IMR-90 (cell line): ENCODE measurements around the gene MYO9B. TPM values are rescaled to one million over a fixed set of nuclear protein-coding genes. Genes with fewer than 3 reads are reported as not detected.

Experiments used
- ATAC-seq: fragments of 200-7000 bp; cut with Tn5 transposase; 2 replicates; pipeline ENCODE4 v1.9.1; 2020; ENCODE audit warnings: low read depth, mild to moderate bottlenecking, moderate library complexity
- BruUV-seq: library from RNA; stranded (reverse); fragments of 400-500 nt; replicated peaks from 2 replicates; lab custom pipeline; 2021; lab: Mats Ljungman, UMichigan
- CTCF ChIA-PET: fragments of 300-600 bp; formaldehyde crosslinking; extraction: SDS; loops from one replicate; lab custom pipeline; 2021; ENCODE audit warnings: antibody characterized with exemption; lab: Yijun Ruan, JAX
- POLR2A ChIA-PET: fragments of 300-600 bp; sonication (Branson Sonifier 250); formaldehyde crosslinking; loops from one replicate; lab custom pipeline; 2022; ENCODE audit warnings: antibody characterized with exemption; ENCODE audit not compliant: unreplicated experiment; lab: Charles Lee
- DNase-seq: peaks from one replicate; pipeline ENCODE4 v3.0.0; 2013
- H2AFZ ChIP-seq: replicated peaks from 2 replicates; pipeline ENCODE3; 2013; ENCODE audit warnings: low read length, mild to moderate bottlenecking; ENCODE audit not compliant: poor library complexity
- H2AK5ac ChIP-seq: 2 replicates; pipeline ENCODE4 v1.6.1; 2013; ENCODE audit warnings: low read depth, low read length, inconsistent platforms
- H2AK9ac ChIP-seq: replicated peaks from 2 replicates; pipeline ENCODE3; 2013; ENCODE audit warnings: mild to moderate bottlenecking, low read depth, low read length, moderate library complexity; ENCODE audit not compliant: poor library complexity
- H2BK120ac ChIP-seq: 2 replicates; pipeline ENCODE4 v1.6.1; 2013; ENCODE audit warnings: low read depth, low read length, inconsistent platforms
- H2BK15ac ChIP-seq: 3 replicates; pipeline ENCODE4 v1.6.1; 2013; ENCODE audit warnings: low read depth, low read length, inconsistent platforms
- H2BK20ac ChIP-seq: 2 replicates; pipeline ENCODE4 v1.6.1; 2013; ENCODE audit warnings: low read depth, mild to moderate bottlenecking, inconsistent platforms, low read length, moderate library complexity
- H2BK5ac ChIP-seq: 2 replicates; pipeline ENCODE4 v1.6.1; 2013; ENCODE audit warnings: mild to moderate bottlenecking, low read depth, low read length, inconsistent platforms; ENCODE audit not compliant: poor library complexity, severe bottlenecking
- H3K14ac ChIP-seq: replicated peaks from 2 replicates; pipeline ENCODE4 v1.6.1; 2013; ENCODE audit warnings: low read depth, low read length, inconsistent platforms
- H3K18ac ChIP-seq: 2 replicates; pipeline ENCODE4 v1.6.1; 2013; ENCODE audit warnings: low read depth, low read length, control low read depth
- H3K23ac ChIP-seq: 2 replicates; pipeline ENCODE4 v1.6.1; 2013; ENCODE audit warnings: low read depth, low read length, inconsistent platforms
- H3K27ac ChIP-seq: 2 replicates; pipeline ENCODE4 v1.5.1; 2013; ENCODE audit warnings: mild to moderate bottlenecking, control low read depth, low read length; ENCODE audit not compliant: insufficient read depth
- H3K27me3 ChIP-seq: 2 replicates; pipeline ENCODE4 v1.6.1; 2013; ENCODE audit warnings: low read length; ENCODE audit not compliant: control insufficient read depth, insufficient read depth
- H3K36me3 ChIP-seq: 2 replicates; pipeline ENCODE4 v1.6.1; 2013; ENCODE audit warnings: low read length, mixed read lengths; ENCODE audit not compliant: control insufficient read depth, insufficient read depth
- H3K4ac ChIP-seq: 2 replicates; pipeline ENCODE4 v1.6.1; 2013; ENCODE audit warnings: low read depth, low read length, inconsistent platforms
- H3K4me1 ChIP-seq: 2 replicates; pipeline ENCODE4 v1.6.1; 2013; ENCODE audit warnings: low read length, mixed read lengths; ENCODE audit not compliant: control insufficient read depth, insufficient read depth
- H3K4me2 ChIP-seq: 2 replicates; pipeline ENCODE4 v1.6.1; 2013; ENCODE audit warnings: low read depth, mild to moderate bottlenecking, control low read depth, low read length, moderate library complexity
- H3K4me3 ChIP-seq: 2 replicates; pipeline ENCODE4 v1.5.1; 2013; ENCODE audit warnings: low read depth, mild to moderate bottlenecking, control low read depth, low read length, moderate library complexity; ENCODE audit not compliant: insufficient read depth
- H3K56ac ChIP-seq: 2 replicates; pipeline ENCODE4 v1.6.1; 2013; ENCODE audit warnings: low read length, inconsistent platforms; ENCODE audit not compliant: insufficient read depth; ENCODE audit errors: extremely low read depth
- H3K79me1 ChIP-seq, 2 experiments: 2 replicates each; pipeline ENCODE4 v1.6.1; 2013; ENCODE audit warnings: low read length in 2 of 2, inconsistent platforms in 1 of 2, low read depth in 1 of 2
- H3K9ac ChIP-seq: 2 replicates; pipeline ENCODE4 v1.6.1; 2013; ENCODE audit warnings: low read depth, low read length, control low read depth
- H3K9me1 ChIP-seq: 2 replicates; pipeline ENCODE4 v1.6.1; 2013; ENCODE audit warnings: low read length, inconsistent platforms; ENCODE audit not compliant: insufficient read depth
- H3K9me3 ChIP-seq: 2 replicates; pipeline ENCODE4 v1.6.1; 2013; ENCODE audit warnings: low read length; ENCODE audit not compliant: control insufficient read depth, insufficient read depth
- H4K20me1 ChIP-seq: 2 replicates; pipeline ENCODE4 v1.6.1; 2013; ENCODE audit warnings: low read length, inconsistent platforms; ENCODE audit not compliant: insufficient read depth
- H4K5ac ChIP-seq: 2 replicates; pipeline ENCODE4 v1.6.1; 2013; ENCODE audit warnings: mild to moderate bottlenecking, low read depth, low read length, control low read depth
- H4K8ac ChIP-seq, 2 experiments: 2 replicates each; pipeline ENCODE4 v1.6.1; 2013; ENCODE audit warnings: low read depth in 2 of 2, low read length in 2 of 2, control low read depth in 1 of 2, inconsistent platforms in 1 of 2
- H4K91ac ChIP-seq: 2 replicates; pipeline ENCODE4 v1.6.1; 2013; ENCODE audit warnings: low read depth, low read length, inconsistent platforms; ENCODE audit not compliant: insufficient read depth
- RAD21 ChIP-seq: IDR thresholded peaks from 2 replicates; pipeline ENCODE4 v1.6.1; 2012; ENCODE audit warnings: low read length, improper control_type of control experiment
- WGBS, 2 experiments: methylation state at CpG; one replicate each; pipeline versions ENCODE4 v1.1.5 to v1.1.7; 2013; ENCODE audit warnings: missing lambda C conversion rate in 2 of 2; ENCODE audit not compliant: insufficient read length in 1 of 2; ENCODE audit errors: extremely low coverage in 2 of 2; 5-methylcytosine and 5-hydroxymethylcytosine counted together
- dilution Hi-C: fragments of 300-500 bp; cut with HindIII; formaldehyde crosslinking; loops from one replicate; pipeline ENCODE4 v1.14.3; 2018; ENCODE audit warnings: low sequenced_read_pairs; ENCODE audit not compliant: unreplicated experiment
- in situ Hi-C: fragments of 300-500 bp; cut with MboI; formaldehyde crosslinking; loops from 3 replicates; pipeline ENCODE4 v1.14.3; 2019; ENCODE audit warnings: low sequenced_read_pairs, inconsistent platforms, mixed read lengths
- intact Hi-C: fragments of 100-400 bp; cut with micrococcal nuclease; formaldehyde crosslinking; loops from 2 replicates; pipeline ENCODE4 v1.10.0; 2022
- polyA plus RNA-seq, 3 experiments: library from polyadenylated mRNA; depleted of rRNA; stranded (reverse); fragments of >200 nt; gene quantifications; 2 replicates each; pipeline ENCODE4 v1.2.3, GENCODE V29; 2012; ENCODE audit warnings: low replicate concordance in 1 of 3
- total RNA-seq: library from RNA; depleted of rRNA; stranded (reverse); fragments of >200 nt; gene quantifications from 2 replicates; pipeline ENCODE4 v1.2.3, GENCODE V29; 2012

MYO9B gene
- total and polyA plus RNA-seq, 2 of the 4 experiments (the other 2 are of a cell fraction): 61.8 to 77.8 TPM

DNA sequence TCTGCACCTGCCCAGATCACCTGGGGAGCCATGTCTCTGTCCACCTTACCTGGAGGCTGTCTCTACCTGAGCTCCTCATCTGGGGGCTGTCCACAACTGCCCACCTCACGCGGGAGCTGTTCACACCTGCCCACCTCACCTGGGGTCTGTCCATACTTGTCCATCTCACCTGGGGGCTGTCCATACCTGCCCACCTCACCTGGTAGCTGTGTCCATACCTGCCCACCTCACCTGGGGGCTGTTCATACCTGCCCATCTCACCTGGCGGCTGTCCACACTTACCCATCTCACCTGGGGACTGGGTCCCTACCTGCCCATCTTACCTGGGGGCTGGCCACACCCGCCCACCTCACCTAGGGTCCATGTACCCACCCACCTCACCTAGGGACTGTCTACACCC is 38.9 kb upstream of the MYO9B start:
- no peak overlapping the region for H3K56ac ChIP-seq
- H4K8ac ChIP-seq: no peak overlapping the region
- H3K9ac ChIP-seq: no peak overlapping the region
- in situ Hi-C loops: no loop called here
- no peaks in the 10 kb centered on the region for H4K20me1 ChIP-seq
- H3K36me3 ChIP-seq: no peaks in the 10 kb centered on the region
- H3K23ac ChIP-seq: no peak overlapping the region
- DNase-seq: no peak
- H2BK120ac ChIP-seq: no peak overlapping the region
- H3K79me1 ChIP-seq: no peaks in the 10 kb centered on the region
- no peak overlapping the region for H2BK5ac ChIP-seq
- 55% methylated on average over 4 of the region's 4 CpGs; no CpG with 5 or more reads in 1 of the 2 experiments for WGBS, 2 experiments
- peak overlapping the region; percentile 21 for H2AFZ ChIP-seq
- H4K91ac ChIP-seq: no peak overlapping the region
- no peak overlapping the region for H3K4me2 ChIP-seq
- ChIA-PET CTCF (no interaction called here), POLR2A (no interaction called here)
- H3K4me3 ChIP-seq: no peak overlapping the region
- ATAC-seq: no peak
- no peak overlapping the region for H2BK15ac ChIP-seq
- no peak overlapping the region for H3K18ac ChIP-seq
- H3K27ac ChIP-seq: no peak overlapping the region
- H3K4me1 ChIP-seq: no peaks in the 10 kb centered on the region
- no peak for TF ChIP-seq RAD21
- H2AK9ac ChIP-seq: no peak overlapping the region
- no peaks in the 10 kb centered on the region for H3K9me3 ChIP-seq
- H3K27me3 ChIP-seq: no peaks in the 10 kb centered on the region; the same call in 1 of the 2 replicates
- H3K14ac ChIP-seq: no peak overlapping the region
- H2AK5ac ChIP-seq: no peak overlapping the region
- dilution Hi-C loops: no loop called here
- no peaks in the 10 kb centered on the region for H3K9me1 ChIP-seq
- no peak overlapping the region for H3K4ac ChIP-seq
- H2BK20ac ChIP-seq: no peak overlapping the region
- no TSS peak for BruUV-seq
- no peak overlapping the region for H4K5ac ChIP-seq
- intact Hi-C loops: no loop called here
